Glutamatergic neuron (in vitro differentiated cells): ENCODE results near the gene RCN2. TPM values are rescaled to one million over a fixed set of nuclear protein-coding genes. Genes with fewer than 3 reads are reported as not detected.

ENCODE experiments used
- DNase-seq: peaks from one replicate; pipeline ENCODE4 v3.0.0; 2022
- H3K27ac Mint-ChIP-seq: one replicate; pipeline ENCODE4 v1.8.0; 2020; ENCODE audit warnings: mild to moderate bottlenecking, mixed read lengths, inconsistent platforms; ENCODE audit not compliant: unreplicated experiment
- H3K27me3 Mint-ChIP-seq: one replicate; pipeline ENCODE4 v1.8.0; 2020; ENCODE audit warnings: mild to moderate bottlenecking, moderate library complexity, mixed read lengths, inconsistent platforms; ENCODE audit not compliant: unreplicated experiment
- H3K36me3 Mint-ChIP-seq: one replicate; pipeline ENCODE4 v1.8.0; 2020; ENCODE audit warnings: mild to moderate bottlenecking, mixed read lengths, inconsistent platforms; ENCODE audit not compliant: unreplicated experiment
- H3K4me1 Mint-ChIP-seq: one replicate; pipeline ENCODE4 v1.8.0; 2020; ENCODE audit warnings: mild to moderate bottlenecking, low read depth, mixed read lengths, inconsistent platforms; ENCODE audit not compliant: unreplicated experiment
- H3K4me3 Mint-ChIP-seq: one replicate; pipeline ENCODE4 v1.8.0; 2020; ENCODE audit warnings: mild to moderate bottlenecking, mixed read lengths, inconsistent platforms; ENCODE audit not compliant: unreplicated experiment
- H3K9me3 Mint-ChIP-seq: one replicate; pipeline ENCODE4 v1.8.0; 2020; ENCODE audit warnings: mild to moderate bottlenecking, moderate library complexity, mixed read lengths, inconsistent platforms; ENCODE audit not compliant: unreplicated experiment
- CTCF ChIP-seq: fragments of 200-600 bp; sonication (generic); IDR thresholded peaks from one replicate; pipeline ENCODE4 v1.5.0; 2021; ENCODE audit not compliant: partially characterized antibody, unreplicated experiment
- total RNA-seq: library from RNA; stranded (reverse); fragmentation: NEBNext Ultra II Directional; extraction: Animal tissue kit (Norgen Biotek cat#: 25700); gene quantifications from one replicate; pipeline ENCODE4 v1.2.1, GENCODE V29; 2021; ENCODE audit not compliant: unreplicated experiment

RCN2 gene
- total RNA-seq, 1 donor from 2014 or later, result 137 TPM

GRCh38 chr15:76967067-76967466 lies 35.5 kb downstream of the RCN2 start:
- no peaks in the 10 kb centered on the region for H3K9me3 Mint-ChIP-seq
- H3K4me3 Mint-ChIP-seq, result no peak overlapping the region
- no peaks in the 10 kb centered on the region for H3K27me3 Mint-ChIP-seq
- no peaks in the 10 kb centered on the region for H3K36me3 Mint-ChIP-seq
- DNase-seq, result no peak
- no peak for TF ChIP-seq CTCF
- no peak overlapping the region for H3K27ac Mint-ChIP-seq
- no peaks in the 10 kb centered on the region for H3K4me1 Mint-ChIP-seq

DNA sequence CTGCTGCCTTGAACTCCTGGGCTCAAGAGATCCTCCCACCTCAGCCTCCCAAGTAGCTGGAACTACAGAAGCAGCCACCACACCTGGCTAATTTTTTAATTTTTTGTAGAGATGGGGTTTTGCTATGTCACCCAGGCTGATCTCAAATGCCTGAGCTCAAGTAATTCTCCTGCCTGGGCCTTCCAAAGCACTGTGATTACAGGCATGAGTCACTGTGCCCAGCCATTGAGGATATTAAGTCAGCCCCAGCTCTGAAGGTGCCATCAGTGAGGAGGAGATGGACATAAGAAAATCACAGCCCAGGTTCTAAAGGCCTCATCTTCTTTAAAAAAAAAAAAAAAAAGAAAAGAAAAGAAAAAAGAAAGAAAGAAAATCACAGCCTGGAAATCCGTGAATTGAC lies 36.8 kb downstream of the RCN2 start:
- Mint-ChIP-seq H3K4me3 (no peak overlapping the region), H3K4me1 (no peaks in the 10 kb centered on the region), H3K27ac (no peak overlapping the region), H3K9me3 (no peaks in the 10 kb centered on the region), H3K36me3 (no peaks in the 10 kb centered on the region), H3K27me3 (no peaks in the 10 kb centered on the region)
- DNase-seq, result no peak
- TF ChIP-seq CTCF, result no peak

GRCh38 chr15:76972389-76973361 lies 41.1 kb downstream of the RCN2 start:
- Mint-ChIP-seq H3K27me3 (no peaks in the 10 kb centered on the region), H3K9me3 (no peaks in the 10 kb centered on the region), H3K4me3 (no peak overlapping the region), H3K27ac (no peak overlapping the region), H3K36me3 (peaks cover 1% of the 10 kb centered on the region), H3K4me1 (no peaks in the 10 kb centered on the region)
- TF ChIP-seq CTCF, result no peak
- no peak for DNase-seq

- H3K4me3 Mint-ChIP-seq, result no peak overlapping the region
- H3K4me1 Mint-ChIP-seq, result no peaks in the 10 kb centered on the region
- H3K9me3 Mint-ChIP-seq, result no peaks in the 10 kb centered on the region
- peak; percentile 76 for DNase-seq
- H3K36me3 Mint-ChIP-seq, result peaks cover 5% of the 10 kb centered on the region
- H3K27me3 Mint-ChIP-seq, result peaks cover 2% of the 10 kb centered on the region
- H3K27ac Mint-ChIP-seq, result peak overlapping the region; percentile 57
- TF ChIP-seq CTCF, result peak; percentile 74
Measured at GRCh38 chr15:76973362-76973743, 41.8 kb downstream of the RCN2 start.

- Mint-ChIP-seq H3K36me3 (peaks cover 9% of the 10 kb centered on the region), H3K4me3 (no peak overlapping the region), H3K4me1 (no peaks in the 10 kb centered on the region), H3K27ac (peak overlapping the region; percentile 57), H3K9me3 (no peaks in the 10 kb centered on the region), H3K27me3 (peaks cover 3% of the 10 kb centered on the region)
- TF ChIP-seq CTCF, result no peak
- no peak for DNase-seq
Measured at GRCh38 chr15:76973906-76974305, 42.4 kb downstream of the RCN2 start.
